NCI-H1417 (cell line): ENCODE data around the gene TTLL7.
A peak's percentile ranks its signal among the peaks of the same experiment; 100 is the strongest.
"Not testable (repeated sequence)": the region's sequence is repeated elsewhere in the genome, so short reads cannot be mapped to it uniquely, and the experiment has no call there.

Experiments
- DNase-seq, 3 experiments: peaks; one replicate each; lab custom pipeline; 2025; lab: John Stamatoyannopoulos, UW

The TTLL7 gene

GRCh38 chr1:83932281-83932680, 66.7 kb downstream of the TTLL7 start:
- DNase-seq = no peak

GRCh38 chr1:83931658-83932253, 67.2 kb downstream of the TTLL7 start:
- DNase-seq = peak; percentile 31 to 77 (median 54)

- no peak for DNase-seq
Measured at GRCh38 chr1:83929184-83929583, 69.7 kb downstream of the TTLL7 start.

- no peak for DNase-seq
Measured at GRCh38 chr1:83928396-83928795, 70.5 kb downstream of the TTLL7 start.

GRCh38 chr1:83927701-83928100, 71.2 kb downstream of the TTLL7 start:
- no peak for DNase-seq

- DNase-seq = no peak
Measured at GRCh38 chr1:83927061-83927460, 71.9 kb downstream of the TTLL7 start.

GRCh38 chr1:83923553-83923952, 75.4 kb downstream of the TTLL7 start:
- DNase-seq = no peak

GRCh38 chr1:83922431-83922830, 76.5 kb downstream of the TTLL7 start:
- DNase-seq = no peak

- no peak for DNase-seq
Measured at GRCh38 chr1:83920320-83920719, 78.6 kb downstream of the TTLL7 start.

GRCh38 chr1:83919872-83920271, 79.1 kb downstream of the TTLL7 start:
- no peak for DNase-seq

- DNase-seq = no peak
Measured at GRCh38 chr1:83918688-83919285, 80.1 kb downstream of the TTLL7 start.

- DNase-seq = no peak
Measured at GRCh38 chr1:83917959-83918358, 81.0 kb downstream of the TTLL7 start.

- not testable (repeated sequence) for DNase-seq
Measured at GRCh38 chr1:83916094-83916493, 82.8 kb downstream of the TTLL7 start.

GRCh38 chr1:83912876-83913275, 86.1 kb downstream of the TTLL7 start:
- DNase-seq = no peak

GRCh38 chr1:83910461-83910860, 88.5 kb downstream of the TTLL7 start:
- no peak for DNase-seq

GRCh38 chr1:83909687-83910086, 89.2 kb downstream of the TTLL7 start:
- DNase-seq = no peak

- peak in 2 of 3 experiments; percentile 9 to 55 for DNase-seq
Measured at GRCh38 chr1:83905315-83905907, 93.5 kb downstream of the TTLL7 start.

GRCh38 chr1:83901547-83902155, 97.3 kb downstream of the TTLL7 start:
- DNase-seq = peak in 2 of 3 experiments; percentile 18 to 34

- no peak for DNase-seq
Measured at GRCh38 chr1:83900524-83900923, 98.4 kb downstream of the TTLL7 start.

GRCh38 chr1:83897516-83897915, 101.4 kb downstream of the TTLL7 start:
- DNase-seq = peak in 1 of 3 experiments; percentile 26

- DNase-seq = no peak
Measured at GRCh38 chr1:83896299-83896698, 102.6 kb downstream of the TTLL7 start.

GRCh38 chr1:83889707-83890106, 109.2 kb downstream of the TTLL7 start:
- DNase-seq = no peak

- DNase-seq = no peak
Measured at GRCh38 chr1:83887483-83887882, 111.4 kb downstream of the TTLL7 start.
